GM12865 (cell line): ENCODE results near the gene RFX2.

Experiments used
- DNase-seq: peaks from one replicate; pipeline ENCODE4 v3.0.0; 2010; ENCODE audit warnings: low read depth
- H3K4me3 ChIP-seq: 2 replicates; pipeline ENCODE4 v1.5.1; 2011; ENCODE audit warnings: mild to moderate bottlenecking, low read depth, low read length, control low read depth
- CTCF ChIP-seq: IDR thresholded peaks from 2 replicates; pipeline ENCODE4 v1.5.1; 2011; ENCODE audit warnings: low read length, control low read depth, low read depth, inconsistent platforms; ENCODE audit not compliant: insufficient read depth; ENCODE audit errors: missing control alignments

The RFX2 gene

DNA sequence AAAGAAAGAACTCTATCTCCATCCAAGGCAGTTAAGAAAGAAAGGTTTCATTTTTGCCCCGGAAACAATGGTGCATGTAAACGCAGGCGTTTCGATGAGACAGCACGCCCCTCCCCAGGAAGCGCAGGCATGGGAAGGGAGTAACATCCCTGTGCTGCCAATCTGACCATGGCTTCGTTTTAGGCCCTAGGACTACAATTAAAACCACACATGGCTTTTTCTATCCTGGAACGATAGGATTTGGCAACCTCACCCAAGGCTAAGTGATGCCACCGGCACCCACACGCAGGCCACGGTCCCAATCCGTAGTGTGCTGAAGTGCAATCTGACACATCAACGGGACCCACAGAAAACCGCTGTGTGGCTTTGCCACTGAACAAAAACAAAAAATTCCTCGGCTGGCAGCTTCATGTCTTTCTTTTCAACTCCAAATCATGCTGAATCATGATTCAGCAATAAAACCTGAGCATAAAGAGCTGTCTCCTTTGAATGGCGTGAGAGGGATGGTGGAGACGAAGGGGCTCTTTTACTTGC lies 156.6 kb downstream of the RFX2 start:
- no peak overlapping the region for H3K4me3 ChIP-seq
- TF ChIP-seq CTCF, result no peak
- DNase-seq, result no peak

DNA sequence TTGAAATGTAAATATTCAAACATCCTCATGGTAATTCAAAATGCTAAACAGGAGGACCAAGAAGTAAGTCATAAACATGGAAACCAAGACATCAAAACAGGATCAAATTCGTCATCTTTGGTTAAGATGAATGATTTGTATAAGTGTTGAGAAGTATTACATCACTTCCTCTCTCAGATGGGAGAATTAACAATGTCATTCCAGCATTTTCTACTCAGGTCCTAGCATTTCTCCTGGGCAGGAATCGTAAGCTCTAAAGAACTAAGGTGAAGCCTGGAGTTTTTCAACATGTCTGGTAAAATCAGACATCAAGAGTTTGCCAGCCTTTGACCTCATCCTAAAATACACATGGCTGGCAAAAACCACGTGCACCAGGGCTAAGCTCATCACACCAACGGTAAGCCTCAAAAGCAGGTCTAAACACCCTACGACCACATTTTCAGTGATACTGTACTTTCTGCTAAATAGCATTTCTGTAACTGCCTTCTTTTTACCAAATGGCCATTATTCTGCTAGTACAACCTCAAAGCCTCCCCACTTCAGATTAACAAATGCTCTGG lies 157.2 kb downstream of the RFX2 start:
- no peak for TF ChIP-seq CTCF
- DNase-seq, result no peak
- H3K4me3 ChIP-seq, result no peak overlapping the region

- TF ChIP-seq CTCF, result no peak
- H3K4me3 ChIP-seq, result no peak overlapping the region
- no peak for DNase-seq
Measured at GRCh38 chr19:5952193-5953029, 157.9 kb downstream of the RFX2 start.

GRCh38 chr19:5951338-5951861 lies 158.9 kb downstream of the RFX2 start:
- no peak for DNase-seq
- no peak overlapping the region for H3K4me3 ChIP-seq
- no peak for TF ChIP-seq CTCF

DNA sequence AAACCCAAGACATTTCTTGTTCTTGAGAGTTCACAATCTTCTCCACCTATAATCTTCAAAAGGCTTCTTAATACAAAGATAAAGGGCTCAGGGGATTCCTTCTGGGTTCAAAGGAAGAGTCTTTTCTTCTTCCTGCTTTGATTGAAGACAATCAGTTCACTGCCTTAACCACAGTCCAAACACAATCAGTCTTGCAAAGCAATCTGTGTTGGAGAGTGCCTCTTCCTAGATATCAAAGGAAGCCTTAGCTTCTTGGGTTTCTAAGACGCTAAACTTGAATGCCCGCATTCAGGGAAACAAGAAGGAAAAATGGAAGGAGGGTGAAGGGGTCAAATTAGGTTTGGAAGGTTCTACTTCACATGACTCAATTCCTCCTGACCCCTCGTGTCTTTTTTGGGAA lies 159.6 kb downstream of the RFX2 start:
- DNase-seq, result no peak
- no peak overlapping the region for H3K4me3 ChIP-seq
- no peak for TF ChIP-seq CTCF

GRCh38 chr19:5949792-5950305 lies 160.5 kb downstream of the RFX2 start:
- no peak for DNase-seq
- H3K4me3 ChIP-seq, result no peak overlapping the region
- TF ChIP-seq CTCF, result no peak
